H1 (cell line): Measurements from ENCODE around the gene TIMM23.

ENCODE experiments used
- ASH2L ChIP-seq: fragments of 200-600, 300-600 bp; sonication (generic); IDR thresholded peaks from one replicate; pipeline ENCODE4 v1.7.1; 2017; ENCODE audit warnings: low read length
- BRCA1 ChIP-seq: IDR thresholded peaks from 2 replicates; pipeline ENCODE4 v1.6.1; 2012; ENCODE audit warnings: low read depth, low read length, improper control_type of control experiment
- CEBPB ChIP-seq: IDR thresholded peaks from 2 replicates; pipeline ENCODE4 v1.6.1; 2012; ENCODE audit warnings: low read depth, low read length
- CTCF ChIP-seq, 3 experiments: IDR thresholded peaks; 1 replicate in 2 of 3; 2 replicates in 1 of 3; pipeline versions ENCODE4 v1.5.1 to v1.6.1; 2011; ENCODE audit warnings: low read length in 3 of 3, mild to moderate bottlenecking in 3 of 3, inconsistent platforms in 2 of 3, low read depth in 1 of 3, moderate library complexity in 1 of 3; ENCODE audit not compliant: insufficient read depth in 1 of 3; ENCODE audit errors: control extremely low read depth in 1 of 3
- EP300 ChIP-seq, 2 experiments: IDR thresholded peaks; 1 replicate in 1 of 2; 2 replicates in 1 of 2; pipeline ENCODE4 v1.6.1; 2011 to 2012; ENCODE audit warnings: low read depth in 2 of 2, low read length in 2 of 2, mild to moderate bottlenecking in 2 of 2, borderline replicate concordance in 1 of 2, inconsistent platforms in 1 of 2, moderate library complexity in 1 of 2
- GABPA ChIP-seq: IDR thresholded peaks from 2 replicates; pipeline ENCODE4 v1.6.1; 2011; ENCODE audit warnings: mild to moderate bottlenecking, low read length, moderate library complexity, borderline replicate concordance; ENCODE audit not compliant: insufficient read depth
- POLR2A ChIP-seq, 2 experiments: IDR thresholded peaks; 1 replicate in 1 of 2; 2 replicates in 1 of 2; pipeline ENCODE4 v1.6.1; 2011; ENCODE audit warnings: low read depth in 2 of 2, low read length in 2 of 2, mild to moderate bottlenecking in 2 of 2; ENCODE audit errors: control extremely low read depth in 1 of 2
- POLR2AphosphoS5 ChIP-seq: IDR thresholded peaks from 2 replicates; pipeline ENCODE4 v1.6.1; 2011; ENCODE audit warnings: low read depth, low read length
- RAD21 ChIP-seq, 2 experiments: IDR thresholded peaks in 1 of 2; conservative IDR thresholded peaks in 1 of 2; 2 replicates each; pipeline ENCODE4 v1.6.1; 2011; ENCODE audit warnings: low read depth in 2 of 2, low read length in 2 of 2, improper control_type of control experiment in 1 of 2, inconsistent platforms in 1 of 2, mild to moderate bottlenecking in 1 of 2, moderate library complexity in 1 of 2
- RFX5 ChIP-seq: IDR thresholded peaks from 2 replicates; pipeline ENCODE4 v1.6.1; 2011; ENCODE audit warnings: low read depth, low read length, improper control_type of control experiment, borderline replicate concordance
- TF ChIP-seq, protein P1 (sequence below): IDR thresholded peaks from 2 replicates; pipeline ENCODE4 v1.6.1; 2012; ENCODE audit warnings: inconsistent platforms

DNA sequence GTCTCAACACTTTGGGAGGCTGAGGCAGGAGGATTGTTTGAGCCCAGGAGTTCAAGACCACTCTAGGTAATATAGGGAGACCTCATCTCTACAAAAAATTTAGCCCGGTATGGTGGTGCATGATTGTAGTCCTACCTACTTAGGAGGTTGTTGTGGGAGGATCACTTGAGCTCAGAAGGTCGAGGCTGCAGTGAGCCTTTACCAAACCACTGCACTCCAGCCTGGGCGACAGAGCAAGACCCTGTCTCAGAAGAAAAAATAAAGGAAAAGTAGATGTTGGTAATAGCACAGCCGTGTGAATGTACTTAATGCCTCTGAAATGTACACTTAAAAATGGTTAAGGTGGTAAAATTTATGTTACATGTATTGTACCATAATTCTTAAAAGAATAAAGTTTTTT lies 25.3 kb downstream of the TIMM23 start:
- no peak for TF ChIP-seq POLR2AphosphoS5
- TF ChIP-seq POLR2A (IDR thresholded peaks at IDR 0.05; ENCODE audit: control extremely low read depth in 1 of 2, low read depth in 2 of 2, low read length in 2 of 2) = no peak
- no peak for TF ChIP-seq CTCF (IDR thresholded peaks at IDR 0.05; ENCODE audit: control extremely low read depth in 1 of 3, insufficient read depth in 1 of 3, low read depth in 1 of 3, low read length in 3 of 3)
- no peak for TF ChIP-seq EP300 (IDR thresholded peaks at IDR 0.05; ENCODE audit: borderline replicate concordance in 1 of 2, low read depth in 2 of 2, low read length in 2 of 2)
- TF ChIP-seq, protein P1, sequence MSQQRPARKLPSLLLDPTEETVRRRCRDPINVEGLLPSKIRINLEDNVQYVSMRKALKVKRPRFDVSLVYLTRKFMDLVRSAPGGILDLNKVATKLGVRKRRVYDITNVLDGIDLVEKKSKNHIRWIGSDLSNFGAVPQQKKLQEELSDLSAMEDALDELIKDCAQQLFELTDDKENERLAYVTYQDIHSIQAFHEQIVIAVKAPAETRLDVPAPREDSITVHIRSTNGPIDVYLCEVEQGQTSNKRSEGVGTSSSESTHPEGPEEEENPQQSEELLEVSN = no peak
- no peak for TF ChIP-seq RAD21 (IDR thresholded peaks at IDR 0.05 in 1 of 2, conservative IDR thresholded peaks at IDR 0.05 in 1 of 2; ENCODE audit: low read depth in 2 of 2, low read length in 2 of 2)
- no peak for TF ChIP-seq GABPA
- TF ChIP-seq ASH2L = no peak
- TF ChIP-seq BRCA1 = no peak
- TF ChIP-seq CEBPB = no peak
- TF ChIP-seq RFX5 = no peak
